Parathyroid adenoma (tissue), 2 donors: ENCODE results near the gene ANGPT4.

ENCODE experiments used
- H2AFZ ChIP-seq: fragments of 300-600 bp; sonication (generic); one replicate; pipeline ENCODE4 v1.7.0; 2017; ENCODE audit warnings: antibody characterized with exemption, mild to moderate bottlenecking
- H3K27ac ChIP-seq: fragments of 300-600 bp; sonication (generic); one replicate; pipeline ENCODE4 v1.7.0; 2017
- H3K27me3 ChIP-seq: fragments of 300-600 bp; sonication (generic); one replicate; pipeline ENCODE4 v1.7.0; 2017; ENCODE audit warnings: low read length; ENCODE audit not compliant: control insufficient read depth, insufficient read depth
- H3K36me3 ChIP-seq: fragments of 300-600 bp; sonication (generic); one replicate; pipeline ENCODE4 v1.7.0; 2017; ENCODE audit warnings: low read length; ENCODE audit not compliant: control insufficient read depth, insufficient read depth
- H3K4me1 ChIP-seq: fragments of 300-600 bp; sonication (generic); one replicate; pipeline ENCODE4 v1.7.0; 2017; ENCODE audit warnings: control low read depth
- H3K4me2 ChIP-seq: fragments of 300-600 bp; sonication (generic); one replicate; pipeline ENCODE4 v1.7.0; 2017; ENCODE audit warnings: low read length
- H3K4me3 ChIP-seq: fragments of 300-600 bp; sonication (generic); one replicate; pipeline ENCODE4 v1.7.0; 2017; ENCODE audit warnings: low read depth, low read length
- H3K79me2 ChIP-seq: fragments of 300-600 bp; sonication (generic); one replicate; pipeline ENCODE4 v1.7.0; 2017; ENCODE audit warnings: control low read depth
- H3K9ac ChIP-seq: fragments of 300-600 bp; sonication (generic); one replicate; pipeline ENCODE4 v1.7.0; 2017; ENCODE audit warnings: mild to moderate bottlenecking
- H3K9me3 ChIP-seq: fragments of 300-600 bp; sonication (generic); one replicate; pipeline ENCODE4 v1.7.0; 2017; ENCODE audit warnings: low read length; ENCODE audit not compliant: control insufficient read depth
- TF ChIP-seq, protein P1 (sequence below): fragments of 300-600 bp; sonication (generic); IDR thresholded peaks from one replicate; pipeline ENCODE4 v1.7.0; 2017; ENCODE audit warnings: antibody characterized with exemption, mild to moderate bottlenecking
- donor health status: primary hyperparathyroidism.

ANGPT4 gene

GRCh38 chr20:961768-962167, 45.6 kb upstream of the ANGPT4 start:
- Histone ChIP-seq H3K36me3 (no peaks in the 10 kb centered on the region), H3K9me3 (no peaks in the 10 kb centered on the region), H3K27me3 (no peaks in the 10 kb centered on the region), H3K4me1 (no peaks in the 10 kb centered on the region), H3K27ac (no peak overlapping the region), H2AFZ (no peak overlapping the region), H3K4me3 (no peak overlapping the region), H3K4me2 (no peak overlapping the region), H3K9ac (no peak overlapping the region), H3K79me2 (no peaks in the 10 kb centered on the region)
- TF ChIP-seq, protein P1, sequence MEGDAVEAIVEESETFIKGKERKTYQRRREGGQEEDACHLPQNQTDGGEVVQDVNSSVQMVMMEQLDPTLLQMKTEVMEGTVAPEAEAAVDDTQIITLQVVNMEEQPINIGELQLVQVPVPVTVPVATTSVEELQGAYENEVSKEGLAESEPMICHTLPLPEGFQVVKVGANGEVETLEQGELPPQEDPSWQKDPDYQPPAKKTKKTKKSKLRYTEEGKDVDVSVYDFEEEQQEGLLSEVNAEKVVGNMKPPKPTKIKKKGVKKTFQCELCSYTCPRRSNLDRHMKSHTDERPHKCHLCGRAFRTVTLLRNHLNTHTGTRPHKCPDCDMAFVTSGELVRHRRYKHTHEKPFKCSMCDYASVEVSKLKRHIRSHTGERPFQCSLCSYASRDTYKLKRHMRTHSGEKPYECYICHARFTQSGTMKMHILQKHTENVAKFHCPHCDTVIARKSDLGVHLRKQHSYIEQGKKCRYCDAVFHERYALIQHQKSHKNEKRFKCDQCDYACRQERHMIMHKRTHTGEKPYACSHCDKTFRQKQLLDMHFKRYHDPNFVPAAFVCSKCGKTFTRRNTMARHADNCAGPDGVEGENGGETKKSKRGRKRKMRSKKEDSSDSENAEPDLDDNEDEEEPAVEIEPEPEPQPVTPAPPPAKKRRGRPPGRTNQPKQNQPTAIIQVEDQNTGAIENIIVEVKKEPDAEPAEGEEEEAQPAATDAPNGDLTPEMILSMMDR, result no peak

DNA sequence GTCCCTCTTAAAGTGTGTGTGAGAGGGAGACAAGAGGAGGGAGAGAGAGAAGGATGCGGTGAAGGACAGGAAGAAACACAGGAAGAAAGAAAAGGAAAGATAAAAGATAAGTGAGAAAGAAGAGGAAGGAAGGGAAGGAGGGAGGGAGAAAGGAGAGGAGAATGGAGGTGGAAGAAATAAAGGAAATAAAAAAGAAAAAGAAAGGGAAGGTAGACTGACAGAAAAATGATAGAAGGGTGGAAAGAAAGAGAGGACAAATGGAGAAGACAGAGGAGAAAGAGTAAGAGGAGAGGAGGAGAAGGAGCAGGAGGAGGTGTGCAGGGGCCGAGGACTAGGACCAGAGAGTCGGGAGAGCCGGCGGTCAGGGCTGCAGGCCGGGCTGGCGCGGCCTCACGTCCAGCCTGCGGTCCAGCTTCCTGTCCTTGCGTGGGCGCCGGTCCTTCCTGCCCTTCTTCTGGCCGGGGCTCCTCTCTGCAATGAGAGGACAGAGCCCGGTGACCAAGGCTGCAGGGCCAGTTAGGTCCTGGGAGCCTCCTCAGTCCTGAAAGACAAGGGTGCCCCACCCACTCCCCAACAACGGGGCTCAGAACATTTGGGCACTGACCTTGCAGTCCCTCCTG, 44.0 kb upstream of the ANGPT4 start:
- no peak overlapping the region for H3K4me3 ChIP-seq
- no peaks in the 10 kb centered on the region for H3K9me3 ChIP-seq
- H3K9ac ChIP-seq, result no peak overlapping the region
- TF ChIP-seq, protein P1, result no peak
- H3K4me1 ChIP-seq, result no peaks in the 10 kb centered on the region
- no peaks in the 10 kb centered on the region for H3K36me3 ChIP-seq
- no peaks in the 10 kb centered on the region for H3K79me2 ChIP-seq
- H3K4me2 ChIP-seq, result no peak overlapping the region
- no peak overlapping the region for H3K27ac ChIP-seq
- no peaks in the 10 kb centered on the region for H3K27me3 ChIP-seq
- H2AFZ ChIP-seq, result no peak overlapping the region

GRCh38 chr20:958936-959815, 43.0 kb upstream of the ANGPT4 start:
- H3K79me2 ChIP-seq, result no peaks in the 10 kb centered on the region

GRCh38 chr20:957544-957943, 41.4 kb upstream of the ANGPT4 start:
- Histone ChIP-seq H3K4me2 (no peak overlapping the region), H2AFZ (no peak overlapping the region), H3K4me3 (no peak overlapping the region), H3K4me1 (peaks cover 7% of the 10 kb centered on the region), H3K27ac (no peak overlapping the region), H3K9me3 (no peaks in the 10 kb centered on the region), H3K79me2 (no peaks in the 10 kb centered on the region), H3K27me3 (no peaks in the 10 kb centered on the region), H3K36me3 (no peaks in the 10 kb centered on the region), H3K9ac (no peak overlapping the region)
- TF ChIP-seq, protein P1, result no peak

More at GRCh38 chr20:958936-959815, 43.0 kb upstream of the ANGPT4 start:
- Histone ChIP-seq H3K27ac (no peak overlapping the region), H3K4me3 (no peak overlapping the region), H2AFZ (no peak overlapping the region), H3K9me3 (no peaks in the 10 kb centered on the region), H3K4me2 (no peak overlapping the region), H3K9ac (no peak overlapping the region), H3K27me3 (no peaks in the 10 kb centered on the region), H3K36me3 (no peaks in the 10 kb centered on the region), H3K4me1 (no peaks in the 10 kb centered on the region)
- TF ChIP-seq, protein P1, result no peak
